Smooth muscle cell (in vitro differentiated cells): Measurements from ENCODE around the gene CIAPIN1. TPM values are rescaled to one million over a fixed set of nuclear protein-coding genes. Genes with fewer than 3 reads are reported as not detected.

Experiments
- DNase-seq: peaks from one replicate; lab custom pipeline; 2025; ENCODE audit not compliant: unreplicated experiment; lab: John Stamatoyannopoulos, UW
- H2AFZ ChIP-seq: fragments of 200-600 bp; sonication (generic); 2 replicates; pipeline ENCODE4 v1.6.0; 2016; ENCODE audit warnings: antibody characterized with exemption, low read depth, mild to moderate bottlenecking
- H3F3A ChIP-seq: fragments of 200-600 bp; sonication (generic); 2 replicates; pipeline ENCODE4 v1.6.0; 2017; ENCODE audit warnings: antibody characterized with exemption, low read depth
- H3K27ac ChIP-seq: fragments of 200-600 bp; sonication (generic); 2 replicates; pipeline ENCODE4 v1.5.1; 2016; ENCODE audit warnings: low read depth, mild to moderate bottlenecking
- H3K27me3 ChIP-seq: fragments of 200-600 bp; sonication (generic); 2 replicates; pipeline ENCODE4 v1.6.1; 2016; ENCODE audit warnings: low read depth, mild to moderate bottlenecking
- H3K36me3 ChIP-seq: fragments of 200-600 bp; sonication (generic); 2 replicates; pipeline ENCODE4 v1.5.1; 2016; ENCODE audit warnings: low read depth
- H3K4me1 ChIP-seq: fragments of 200-600 bp; sonication (generic); 2 replicates; pipeline ENCODE4 v1.5.1; 2016; ENCODE audit warnings: low read depth
- H3K4me2 ChIP-seq: fragments of 200-600 bp; sonication (generic); 2 replicates; pipeline ENCODE4 v1.6.0; 2016; ENCODE audit warnings: mild to moderate bottlenecking
- H3K4me3 ChIP-seq: fragments of 200-600 bp; sonication (generic); 2 replicates; pipeline ENCODE4 v1.5.1; 2016; ENCODE audit warnings: mild to moderate bottlenecking
- H3K79me2 ChIP-seq: fragments of 200-600 bp; sonication (generic); 2 replicates; pipeline ENCODE4 v1.6.0; 2016; ENCODE audit warnings: low read depth, mild to moderate bottlenecking
- H3K9ac ChIP-seq: fragments of 200-600 bp; sonication (generic); 2 replicates; pipeline ENCODE4 v1.6.0; 2016; ENCODE audit warnings: low read depth
- H3K9me3 ChIP-seq: fragments of 200-600 bp; sonication (generic); replicated peaks from 2 replicates; pipeline ENCODE4 v1.5.1; 2016; ENCODE audit warnings: low read depth
- H4K20me1 ChIP-seq: fragments of 200-600 bp; sonication (generic); 2 replicates; pipeline ENCODE4 v1.6.0; 2016; ENCODE audit warnings: low read depth
- WGBS: methylation state at CpG from one replicate; pipeline ENCODE4 v1.1.7; 2016; ENCODE audit warnings: low lambda C conversion rate; 5-methylcytosine and 5-hydroxymethylcytosine counted together
- polyA plus RNA-seq: library from polyadenylated mRNA; unstranded; fragments of >200 nt; fragmentation: Nextera tagmentation; extraction: Ambion mirVana; gene quantifications from 2 replicates; pipeline ENCODE4 v1.2.1, GENCODE V29; 2016
- total RNA-seq: library from RNA; depleted of rRNA; stranded (reverse); fragments of >200 nt; gene quantifications from 2 replicates; pipeline ENCODE4 v1.2.3, GENCODE V29; 2014
- TF ChIP-seq, protein P1 (sequence below): fragments of 200-600 bp; sonication (generic); IDR thresholded peaks from 2 replicates; pipeline ENCODE4 v1.5.1; 2017; ENCODE audit warnings: borderline replicate concordance, mild to moderate bottlenecking, antibody characterized with exemption; ENCODE audit not compliant: insufficient read depth, poor library complexity, severe bottlenecking

The CIAPIN1 gene
- total and polyA plus RNA-seq, 2 experiments from 2014 or later, result 36.6 to 58.1 TPM

DNA sequence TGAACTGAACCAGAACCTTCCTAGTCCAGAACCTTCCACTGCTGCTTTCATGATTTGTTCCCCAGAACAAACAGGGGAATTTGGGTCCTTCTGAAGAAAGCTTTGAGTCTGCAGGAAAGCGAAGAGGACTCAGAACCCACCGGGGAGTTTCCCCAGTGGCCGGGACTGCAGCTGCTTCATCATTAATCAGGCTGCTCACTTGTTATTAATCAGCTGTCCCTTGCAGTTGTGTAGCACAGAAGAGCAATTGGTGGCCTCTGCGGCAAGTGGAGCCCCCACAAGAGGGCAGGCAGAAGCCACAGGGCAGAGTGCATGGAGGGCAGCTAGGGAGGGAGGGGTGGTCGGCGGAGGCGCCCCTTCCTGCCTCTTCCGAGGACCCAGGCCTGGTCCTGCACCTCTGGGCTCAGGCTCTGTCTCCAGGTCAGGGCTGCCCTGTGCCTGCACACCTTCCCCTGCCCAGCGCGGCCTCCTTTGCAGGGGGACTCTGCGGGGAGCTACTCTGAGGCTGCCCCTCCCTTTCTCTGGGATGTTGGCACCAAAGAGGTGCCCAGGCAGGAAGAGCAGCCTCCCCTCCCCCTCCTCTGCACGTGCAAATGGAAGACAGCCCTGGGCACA is 35.7 kb downstream of the CIAPIN1 start:
- Histone ChIP-seq H4K20me1 (no peaks in the 10 kb centered on the region), H3F3A (no peaks in the 10 kb centered on the region), H3K9me3 (no peaks in the 10 kb centered on the region), H3K4me1 (no peaks in the 10 kb centered on the region), H3K9ac (no peak overlapping the region), H3K36me3 (no peaks in the 10 kb centered on the region), H3K79me2 (no peaks in the 10 kb centered on the region), H3K4me3 (no peak overlapping the region), H3K27ac (no peak overlapping the region), H3K4me2 (no peak overlapping the region), H3K27me3 (no peaks in the 10 kb centered on the region), H2AFZ (no peak overlapping the region)
- no peak for DNase-seq
- TF ChIP-seq, protein P1, sequence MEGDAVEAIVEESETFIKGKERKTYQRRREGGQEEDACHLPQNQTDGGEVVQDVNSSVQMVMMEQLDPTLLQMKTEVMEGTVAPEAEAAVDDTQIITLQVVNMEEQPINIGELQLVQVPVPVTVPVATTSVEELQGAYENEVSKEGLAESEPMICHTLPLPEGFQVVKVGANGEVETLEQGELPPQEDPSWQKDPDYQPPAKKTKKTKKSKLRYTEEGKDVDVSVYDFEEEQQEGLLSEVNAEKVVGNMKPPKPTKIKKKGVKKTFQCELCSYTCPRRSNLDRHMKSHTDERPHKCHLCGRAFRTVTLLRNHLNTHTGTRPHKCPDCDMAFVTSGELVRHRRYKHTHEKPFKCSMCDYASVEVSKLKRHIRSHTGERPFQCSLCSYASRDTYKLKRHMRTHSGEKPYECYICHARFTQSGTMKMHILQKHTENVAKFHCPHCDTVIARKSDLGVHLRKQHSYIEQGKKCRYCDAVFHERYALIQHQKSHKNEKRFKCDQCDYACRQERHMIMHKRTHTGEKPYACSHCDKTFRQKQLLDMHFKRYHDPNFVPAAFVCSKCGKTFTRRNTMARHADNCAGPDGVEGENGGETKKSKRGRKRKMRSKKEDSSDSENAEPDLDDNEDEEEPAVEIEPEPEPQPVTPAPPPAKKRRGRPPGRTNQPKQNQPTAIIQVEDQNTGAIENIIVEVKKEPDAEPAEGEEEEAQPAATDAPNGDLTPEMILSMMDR, result no peak
- 85% methylated on average over 12 of the region's 12 CpGs for WGBS

DNA sequence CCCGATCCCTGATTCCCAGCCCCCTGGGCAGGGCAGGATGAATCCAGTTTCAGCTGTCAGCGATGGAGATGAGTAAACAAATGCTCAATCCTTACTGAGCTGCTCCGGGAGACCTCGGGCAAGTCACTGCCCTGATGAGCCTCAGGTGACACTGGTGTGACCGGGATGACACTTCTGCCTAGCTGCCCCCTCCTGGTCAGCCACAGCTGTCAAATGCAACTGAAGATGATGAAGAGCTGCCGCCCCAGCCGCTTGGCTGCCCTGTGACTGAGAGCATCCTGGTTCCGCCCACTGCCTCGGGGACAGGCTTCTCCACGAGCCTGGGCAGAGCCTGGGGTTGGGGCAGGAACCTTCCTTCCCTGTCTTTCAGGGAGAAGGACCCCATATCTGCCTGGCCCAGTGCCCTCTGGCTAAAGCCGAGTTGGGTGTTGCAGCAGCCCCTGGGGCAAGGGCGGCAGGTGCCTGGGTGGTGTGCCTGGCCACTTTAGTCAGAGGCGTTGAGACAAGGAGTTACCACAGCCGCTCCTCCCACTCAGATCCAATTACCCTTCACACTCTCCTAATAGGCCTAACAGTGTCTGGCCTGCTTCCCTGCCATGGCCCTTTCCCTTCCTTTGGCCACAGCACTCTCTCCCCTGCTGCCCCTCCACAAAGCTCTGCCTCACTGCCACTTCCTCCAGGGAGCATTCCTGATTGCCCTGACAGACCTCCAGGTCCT is 37.2 kb downstream of the CIAPIN1 start:
- Histone ChIP-seq H3K4me2 (no peak overlapping the region), H3K4me1 (no peaks in the 10 kb centered on the region), H3K79me2 (no peaks in the 10 kb centered on the region), H3K4me3 (no peak overlapping the region), H3K27ac (no peak overlapping the region), H2AFZ (no peak overlapping the region), H3K9me3 (no peaks in the 10 kb centered on the region), H3K27me3 (no peaks in the 10 kb centered on the region), H3K9ac (no peak overlapping the region), H3K36me3 (no peaks in the 10 kb centered on the region), H4K20me1 (no peaks in the 10 kb centered on the region), H3F3A (no peaks in the 10 kb centered on the region)
- no peak for DNase-seq
- 73% methylated on average over 14 of the region's 14 CpGs for WGBS
- TF ChIP-seq, protein P1, result no peak

DNA sequence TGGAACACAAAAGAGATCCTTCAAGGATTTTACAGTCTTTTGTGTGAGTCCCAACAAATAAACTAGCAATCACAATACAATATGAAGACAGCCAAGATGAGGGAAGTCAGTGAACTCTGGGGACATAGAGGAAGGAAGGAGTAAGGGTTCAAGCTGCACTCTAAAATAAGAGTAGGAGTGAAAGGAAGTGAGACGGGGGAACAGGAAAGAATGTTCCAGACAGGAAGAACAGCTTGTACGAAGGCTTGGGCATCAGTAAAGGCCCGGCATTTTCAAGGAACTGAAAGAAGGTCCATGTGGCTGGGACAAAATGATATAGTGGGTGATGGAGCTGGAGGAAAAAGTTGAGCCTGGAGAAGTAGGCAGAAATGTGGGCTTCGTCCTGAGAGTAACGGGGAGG is 38.1 kb downstream of the CIAPIN1 start:
- Histone ChIP-seq H4K20me1 (no peaks in the 10 kb centered on the region), H2AFZ (no peak overlapping the region), H3K4me3 (no peak overlapping the region), H3K27ac (no peak overlapping the region), H3K79me2 (no peaks in the 10 kb centered on the region), H3K4me2 (no peak overlapping the region), H3K4me1 (no peaks in the 10 kb centered on the region), H3K36me3 (no peaks in the 10 kb centered on the region), H3F3A (no peaks in the 10 kb centered on the region), H3K9ac (no peak overlapping the region), H3K27me3 (no peaks in the 10 kb centered on the region), H3K9me3 (no peaks in the 10 kb centered on the region)
- WGBS, result 89% methylated on average over 5 of the region's 5 CpGs
- DNase-seq, result no peak
- TF ChIP-seq, protein P1, result no peak
